GM19239 (cell line): ENCODE measurements around the gene CCT7.

Source experiments
- DNase-seq: peaks from one replicate; pipeline ENCODE4 v3.0.0; 2011; ENCODE audit warnings: low spot score; ENCODE audit not compliant: insufficient read length
- FAIRE-seq: peaks from 2 replicates; lab custom pipeline; 2011; peaks lifted over from hg19 to GRCh38; lab: Jason Lieb, UNC

The CCT7 gene

GRCh38 chr2:73266061-73266901, 32.2 kb downstream of the CCT7 start:
- FAIRE-seq (no peak), DNase-seq (no peak)

- DNase-seq = no peak
- no peak for FAIRE-seq
Measured at GRCh38 chr2:73267008-73267407, 32.9 kb downstream of the CCT7 start.

GRCh38 chr2:73268366-73268829, 34.3 kb downstream of the CCT7 start:
- FAIRE-seq = no peak
- DNase-seq = no peak

- FAIRE-seq (no peak), DNase-seq (peak; percentile 87)
Measured at GRCh38 chr2:73268830-73269685, 35.0 kb downstream of the CCT7 start.

GRCh38 chr2:73269686-73270465, 35.8 kb downstream of the CCT7 start:
- FAIRE-seq = no peak
- no peak for DNase-seq

GRCh38 chr2:73272270-73272669, 38.2 kb downstream of the CCT7 start:
- DNase-seq (no peak), FAIRE-seq (no peak)

- FAIRE-seq (no peak), DNase-seq (no peak)
Measured at GRCh38 chr2:73279852-73280251, 45.7 kb downstream of the CCT7 start.

GRCh38 chr2:73281244-73281643, 47.1 kb downstream of the CCT7 start:
- FAIRE-seq (no peak), DNase-seq (no peak)

GRCh38 chr2:73282924-73283544, 48.9 kb downstream of the CCT7 start:
- DNase-seq (no peak), FAIRE-seq (peak; percentile 84)

- no peak for DNase-seq
- no peak for FAIRE-seq
Measured at GRCh38 chr2:73283545-73284295, 49.6 kb downstream of the CCT7 start.

GRCh38 chr2:73284296-73285158, 50.4 kb downstream of the CCT7 start, which contains the start of gene FBXO41:
FBXO41 (minus strand) TSS chr2:73284478; CDS start chr2:73269630, 14,848 bp downstream.
- FAIRE-seq (peak; percentile 78), DNase-seq (peak; percentile 86)

- FAIRE-seq = peak; percentile 98
- DNase-seq = no peak
Measured at GRCh38 chr2:73285159-73285739, 51.1 kb downstream of the CCT7 start.

- DNase-seq = no peak
- no peak for FAIRE-seq
Measured at GRCh38 chr2:73286134-73286655, 52.1 kb downstream of the CCT7 start.

GRCh38 chr2:73289304-73289703, 55.2 kb downstream of the CCT7 start:
- FAIRE-seq = no peak
- no peak for DNase-seq

- DNase-seq (no peak), FAIRE-seq (peak; percentile 94)
Measured at GRCh38 chr2:73290049-73290839, 56.1 kb downstream of the CCT7 start.

GRCh38 chr2:73291093-73291460, 57.0 kb downstream of the CCT7 start:
- no peak for FAIRE-seq
- peak; percentile 41 for DNase-seq
